MCF 10A (cell line): ENCODE measurements around the gene CELF4. TPM values are rescaled to one million over a fixed set of nuclear protein-coding genes. Genes with fewer than 3 reads are reported as not detected.

Source experiments
- BruUV-seq: library from RNA; stranded (reverse); fragments of 400-500 nt; replicated peaks from 2 replicates; lab custom pipeline; 2021; lab: Mats Ljungman, UMichigan
- CTCF ChIA-PET: fragments of 300-600 bp; sonication (Branson Sonifier 250); formaldehyde crosslinking; extraction: SDS; loops from one replicate; lab custom pipeline; 2021; ENCODE audit warnings: antibody characterized with exemption, inconsistent platforms; lab: Yijun Ruan, JAX
- POLR2A ChIA-PET: fragments of 300-600, 350-650 bp; sonication (Branson Sonifier 250); formaldehyde crosslinking; extraction: SDS; loops from one replicate; lab custom pipeline; 2020; ENCODE audit warnings: antibody characterized with exemption, inconsistent platforms; lab: Yijun Ruan, JAX
- DNase-seq: peaks from one replicate; pipeline ENCODE4 v3.0.0-alpha.2; 2018; ENCODE audit not compliant: unreplicated experiment
- H3K27ac Mint-ChIP-seq: one replicate; pipeline ENCODE4 v1.8.0; 2022; ENCODE audit warnings: mild to moderate bottlenecking, low read depth, mixed read lengths; ENCODE audit not compliant: unreplicated experiment
- H3K27me3 Mint-ChIP-seq: one replicate; pipeline ENCODE4 v1.8.0; 2022; ENCODE audit warnings: mixed read lengths; ENCODE audit not compliant: insufficient read depth, unreplicated experiment
- H3K36me3 Mint-ChIP-seq: one replicate; pipeline ENCODE4 v1.8.0; 2022; ENCODE audit warnings: mild to moderate bottlenecking, moderate library complexity, mixed read lengths; ENCODE audit not compliant: insufficient read depth, unreplicated experiment
- H3K4me1 Mint-ChIP-seq: one replicate; pipeline ENCODE4 v1.8.0; 2022; ENCODE audit warnings: mixed read lengths; ENCODE audit not compliant: insufficient read depth, unreplicated experiment
- H3K4me3 Mint-ChIP-seq: one replicate; pipeline ENCODE4 v1.8.0; 2022; ENCODE audit warnings: mild to moderate bottlenecking, moderate library complexity, mixed read lengths; ENCODE audit not compliant: unreplicated experiment
- H3K9me3 Mint-ChIP-seq: one replicate; pipeline ENCODE4 v1.8.0; 2022; ENCODE audit warnings: mixed read lengths; ENCODE audit not compliant: unreplicated experiment
- CTCF ChIP-seq: fragments of 200-600 bp; IDR thresholded peaks from one replicate; pipeline ENCODE4 v1.8.0; 2022; ENCODE audit warnings: antibody characterized with exemption, mild to moderate bottlenecking; ENCODE audit not compliant: unreplicated experiment
- intact Hi-C: fragments of 100-400 bp; cut with micrococcal nuclease; formaldehyde crosslinking; loops from 2 replicates; pipeline ENCODE4 v1.14.1; 2022
- total RNA-seq: library from RNA; stranded (reverse); gene quantifications from 2 replicates; pipeline ENCODE4 v1.2.3, GENCODE V29; 2022

CELF4 gene
- total RNA-seq, 1 experiment from 2014 or later, result not detected

DNA sequence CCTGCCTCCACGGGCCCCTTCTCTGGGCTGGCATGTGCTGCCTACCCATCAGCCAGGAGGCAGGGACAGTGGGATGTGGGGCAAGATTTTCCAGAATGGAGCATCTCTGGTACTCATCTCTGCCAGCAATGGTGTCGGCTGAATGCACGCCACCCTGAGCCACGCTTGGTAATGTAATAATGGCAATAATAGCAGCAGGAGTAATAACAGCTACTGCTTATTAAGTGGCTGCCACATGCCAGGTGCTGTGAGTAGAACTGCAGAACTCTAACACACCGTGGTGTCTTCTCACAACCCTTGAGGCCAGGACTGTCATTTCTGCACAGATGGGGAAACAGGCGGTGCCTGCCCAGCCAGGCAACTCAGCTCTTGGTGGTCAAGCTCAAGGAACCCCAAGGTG, 113.6 kb downstream of the CELF4 start:
- no peaks in the 10 kb centered on the region for H3K36me3 Mint-ChIP-seq
- no peak for DNase-seq
- H3K4me3 Mint-ChIP-seq, result no peak overlapping the region
- H3K27me3 Mint-ChIP-seq, result no peaks in the 10 kb centered on the region
- H3K27ac Mint-ChIP-seq, result no peak overlapping the region
- peaks cover 7% of the 10 kb centered on the region for H3K4me1 Mint-ChIP-seq
- no peaks in the 10 kb centered on the region for H3K9me3 Mint-ChIP-seq
- intact Hi-C loops, result no loop called here
- no TSS peak for BruUV-seq
- ChIA-PET CTCF (no interaction called here), POLR2A (no interaction called here)
- TF ChIP-seq CTCF, result no peak

DNA sequence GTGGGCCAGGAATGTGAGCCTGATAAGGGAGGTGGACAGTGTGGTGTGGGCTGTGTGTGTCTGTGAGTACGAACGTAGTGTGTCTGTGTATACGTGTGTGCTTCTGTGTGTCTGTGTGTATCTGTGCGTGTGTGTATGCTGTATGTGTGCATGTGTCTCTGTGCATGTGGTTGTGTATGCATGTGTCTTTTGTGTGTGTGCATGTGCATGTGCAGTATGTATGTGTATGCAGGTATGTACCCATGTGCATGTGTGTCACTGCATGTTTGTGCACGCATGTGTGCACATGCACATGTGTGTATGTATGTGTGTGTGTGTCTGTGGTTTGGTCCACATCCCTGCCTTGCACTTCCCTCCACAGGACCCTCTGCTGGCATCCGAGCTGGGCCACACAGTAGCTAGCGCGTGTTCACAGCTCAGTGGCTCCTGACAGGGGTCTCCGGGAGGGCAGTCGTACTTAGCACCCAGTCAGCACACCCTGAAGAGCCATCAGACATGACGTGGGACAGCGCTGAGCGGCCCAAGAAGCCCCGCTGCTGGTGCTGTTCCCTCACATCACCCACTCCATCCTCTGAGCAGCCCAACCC, 114.3 kb downstream of the CELF4 start:
- CTCF ChIA-PET, result no interaction called here
- no TSS peak for BruUV-seq

GRCh38 chr18:37450434-37451132, 115.0 kb downstream of the CELF4 start:
- BruUV-seq, result no TSS peak
- ChIA-PET CTCF (no interaction called here), POLR2A (no interaction called here)
- H3K36me3 Mint-ChIP-seq, result no peaks in the 10 kb centered on the region
- no peak for DNase-seq
- H3K27me3 Mint-ChIP-seq, result no peaks in the 10 kb centered on the region
- H3K4me3 Mint-ChIP-seq, result no peak overlapping the region
- H3K9me3 Mint-ChIP-seq, result no peaks in the 10 kb centered on the region
- no peak for TF ChIP-seq CTCF
- H3K27ac Mint-ChIP-seq, result no peak overlapping the region
- peaks cover 7% of the 10 kb centered on the region for H3K4me1 Mint-ChIP-seq
- intact Hi-C loops, result no loop called here

More for the DNA sequence above, 114.3 kb downstream of the CELF4 start:
- Mint-ChIP-seq H3K27me3 (no peaks in the 10 kb centered on the region), H3K4me3 (no peak overlapping the region), H3K4me1 (peaks cover 7% of the 10 kb centered on the region), H3K27ac (no peak overlapping the region), H3K36me3 (no peaks in the 10 kb centered on the region), H3K9me3 (no peaks in the 10 kb centered on the region)
- intact Hi-C loops, result no loop called here
- TF ChIP-seq CTCF, result no peak
- POLR2A ChIA-PET, result no interaction called here
- DNase-seq, result no peak

- no peak for TF ChIP-seq CTCF
- Mint-ChIP-seq H3K9me3 (no peaks in the 10 kb centered on the region), H3K4me3 (no peak overlapping the region), H3K27ac (no peak overlapping the region), H3K4me1 (peaks cover 13% of the 10 kb centered on the region), H3K36me3 (no peaks in the 10 kb centered on the region), H3K27me3 (no peaks in the 10 kb centered on the region)
- ChIA-PET POLR2A (no interaction called here), CTCF (interaction anchor here (0.5 kb wide), 1 partner anchor 90 kb away, joined by 3 read pairs; no protein-coding TSS in a partner anchor)
- DNase-seq, result no peak
- BruUV-seq, result no TSS peak
- intact Hi-C loops, result no loop called here
Measured at GRCh38 chr18:37449618-37450017, 116.0 kb downstream of the CELF4 start.
